ENCODE results near the gene EIF4A2.

EIF4A2 gene

GRCh38 chr3:186760897-186761447, 22.4 kb upstream of the EIF4A2 start:
- Histone ChIP-seq H3K4me3 (ENCODE audit: low read length, poor library complexity, severe bottlenecking) (no peak overlapping the region), H3F3A (ENCODE audit: low read depth) (no peaks in the 10 kb centered on the region), H3K9me2 (replicated peaks; ENCODE audit: low read depth, low read length) (no peaks in the 10 kb centered on the region), H3K9me3 (ENCODE audit: insufficient read depth, low read depth, low read length) (no peaks in the 10 kb centered on the region), H3K4me2 (ENCODE audit: low read depth, low read length, poor library complexity, severe bottlenecking) (no peak overlapping the region), H3K4me1 (ENCODE audit: insufficient read depth, low read length, poor library complexity, severe bottlenecking) (no peaks in the 10 kb centered on the region), H2AFZ (ENCODE audit: low read length) (no peak overlapping the region), H3K27me3 (ENCODE audit: insufficient read depth, low read length, poor library complexity, severe bottlenecking) (no peaks in the 10 kb centered on the region), H3K36me3 (ENCODE audit: insufficient read depth, low read length) (no peaks in the 10 kb centered on the region), H3K9ac (ENCODE audit: low read depth, low read length, poor library complexity, severe bottlenecking) (no peak overlapping the region), H4K20me1 (ENCODE audit: insufficient read depth, low read length, poor library complexity, severe bottlenecking) (no peaks in the 10 kb centered on the region), H3K79me2 (ENCODE audit: insufficient read depth, low read length) (no peaks in the 10 kb centered on the region)
- TF ChIP-seq, protein P1, sequence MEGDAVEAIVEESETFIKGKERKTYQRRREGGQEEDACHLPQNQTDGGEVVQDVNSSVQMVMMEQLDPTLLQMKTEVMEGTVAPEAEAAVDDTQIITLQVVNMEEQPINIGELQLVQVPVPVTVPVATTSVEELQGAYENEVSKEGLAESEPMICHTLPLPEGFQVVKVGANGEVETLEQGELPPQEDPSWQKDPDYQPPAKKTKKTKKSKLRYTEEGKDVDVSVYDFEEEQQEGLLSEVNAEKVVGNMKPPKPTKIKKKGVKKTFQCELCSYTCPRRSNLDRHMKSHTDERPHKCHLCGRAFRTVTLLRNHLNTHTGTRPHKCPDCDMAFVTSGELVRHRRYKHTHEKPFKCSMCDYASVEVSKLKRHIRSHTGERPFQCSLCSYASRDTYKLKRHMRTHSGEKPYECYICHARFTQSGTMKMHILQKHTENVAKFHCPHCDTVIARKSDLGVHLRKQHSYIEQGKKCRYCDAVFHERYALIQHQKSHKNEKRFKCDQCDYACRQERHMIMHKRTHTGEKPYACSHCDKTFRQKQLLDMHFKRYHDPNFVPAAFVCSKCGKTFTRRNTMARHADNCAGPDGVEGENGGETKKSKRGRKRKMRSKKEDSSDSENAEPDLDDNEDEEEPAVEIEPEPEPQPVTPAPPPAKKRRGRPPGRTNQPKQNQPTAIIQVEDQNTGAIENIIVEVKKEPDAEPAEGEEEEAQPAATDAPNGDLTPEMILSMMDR (conservative IDR thresholded peaks at IDR 0.05; ENCODE audit: low read length) = no peak
- TF ChIP-seq EZH2phosphoT487 (IDR thresholded peaks at IDR 0.05; ENCODE audit: borderline replicate concordance) = no peak

DNA sequence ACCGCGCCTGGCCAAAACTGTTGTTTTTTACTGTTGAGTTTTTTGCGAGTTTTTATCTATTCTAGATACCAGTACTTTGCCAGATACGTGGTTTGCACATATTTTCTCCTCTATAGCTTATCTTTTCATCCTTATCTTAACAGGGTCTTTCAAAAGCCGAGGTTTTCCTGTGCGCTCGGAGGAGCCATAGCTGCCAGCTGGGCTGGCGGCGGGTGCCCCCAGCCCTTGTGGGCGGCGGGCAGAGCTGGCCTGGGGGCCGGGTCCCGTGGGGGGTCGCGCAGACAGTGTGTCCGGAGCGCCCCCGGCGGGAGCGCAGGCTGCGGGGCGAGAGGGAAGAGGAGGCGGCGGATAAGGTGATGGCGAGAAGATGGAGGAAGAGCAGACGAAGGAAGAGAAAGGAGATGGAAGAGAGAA, 11.1 kb upstream of the EIF4A2 start:
- peak overlapping the region; percentile 94 for H3K4me2 ChIP-seq (ENCODE audit: low read depth, low read length, poor library complexity, severe bottlenecking)
- H3K9ac ChIP-seq (ENCODE audit: low read depth, low read length, poor library complexity, severe bottlenecking) = peak overlapping the region; percentile 78
- peaks cover 20% of the 10 kb centered on the region for H3K4me1 ChIP-seq (ENCODE audit: insufficient read depth, low read length, poor library complexity, severe bottlenecking)
- H3K4me3 ChIP-seq (ENCODE audit: low read length, poor library complexity, severe bottlenecking) = peak overlapping the region; percentile 87
- peak overlapping the region; percentile 95 for H2AFZ ChIP-seq (ENCODE audit: low read length)
- no peaks in the 10 kb centered on the region for H3K79me2 ChIP-seq (ENCODE audit: insufficient read depth, low read length)
- no peaks in the 10 kb centered on the region for H3K36me3 ChIP-seq (ENCODE audit: insufficient read depth, low read length)
- no peaks in the 10 kb centered on the region for H3F3A ChIP-seq (ENCODE audit: low read depth)
- no peaks in the 10 kb centered on the region for H3K9me3 ChIP-seq (ENCODE audit: insufficient read depth, low read depth, low read length)
- H3K9me2 ChIP-seq (replicated peaks; ENCODE audit: low read depth, low read length) = no peaks in the 10 kb centered on the region
- H4K20me1 ChIP-seq (ENCODE audit: insufficient read depth, low read length, poor library complexity, severe bottlenecking) = no peaks in the 10 kb centered on the region
- no peaks in the 10 kb centered on the region for H3K27me3 ChIP-seq (ENCODE audit: insufficient read depth, low read length, poor library complexity, severe bottlenecking)
- no peak for TF ChIP-seq EZH2phosphoT487 (IDR thresholded peaks at IDR 0.05; ENCODE audit: borderline replicate concordance)
- TF ChIP-seq, protein P1 (conservative IDR thresholded peaks at IDR 0.05; ENCODE audit: low read length) = no peak

DNA sequence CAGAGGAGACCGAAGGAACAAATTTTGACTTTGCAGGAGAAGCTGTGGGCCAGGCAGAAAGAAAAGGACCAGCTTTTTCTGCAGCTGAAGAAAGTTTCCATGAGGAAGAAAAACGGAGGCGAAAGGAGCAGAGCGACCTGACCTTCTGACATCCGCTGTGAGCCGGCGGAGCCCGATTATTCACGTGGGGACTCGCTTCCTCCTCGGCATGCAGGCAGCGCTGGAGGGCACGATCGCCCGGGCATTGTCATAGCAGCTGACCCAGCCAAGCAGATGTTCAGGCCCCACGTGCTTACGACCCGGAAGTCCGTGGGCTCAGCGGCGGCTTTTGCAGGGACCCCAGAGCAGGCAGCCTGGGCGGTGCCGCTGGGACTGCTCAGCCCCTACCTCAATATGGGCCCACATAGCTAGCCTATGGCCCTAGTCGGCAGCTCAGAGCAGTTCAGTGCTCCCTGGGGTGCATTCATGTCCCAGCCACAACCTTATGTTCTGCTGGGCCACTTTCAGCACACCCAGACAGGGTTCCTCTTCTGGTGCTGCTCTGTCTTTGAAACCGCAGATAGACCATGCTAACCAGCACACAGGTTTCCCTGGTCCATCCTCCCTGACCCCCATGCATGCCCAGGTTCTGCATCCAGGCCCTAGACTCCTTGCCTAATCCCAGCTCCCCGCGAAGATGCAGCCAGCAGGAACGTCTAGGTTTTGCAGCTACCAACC, 10.5 kb upstream of the EIF4A2 start:
- TF ChIP-seq EZH2phosphoT487 (IDR thresholded peaks at IDR 0.05; ENCODE audit: borderline replicate concordance) = no peak
- TF ChIP-seq, protein P1 (conservative IDR thresholded peaks at IDR 0.05; ENCODE audit: low read length) = no peak
- Histone ChIP-seq H3K27me3 (ENCODE audit: insufficient read depth, low read length, poor library complexity, severe bottlenecking) (no peaks in the 10 kb centered on the region), H3K4me1 (ENCODE audit: insufficient read depth, low read length, poor library complexity, severe bottlenecking) (peaks cover 20% of the 10 kb centered on the region), H3K9me3 (ENCODE audit: insufficient read depth, low read depth, low read length) (no peaks in the 10 kb centered on the region), H3K79me2 (ENCODE audit: insufficient read depth, low read length) (no peaks in the 10 kb centered on the region), H3F3A (ENCODE audit: low read depth) (no peaks in the 10 kb centered on the region), H3K9me2 (replicated peaks; ENCODE audit: low read depth, low read length) (no peaks in the 10 kb centered on the region), H3K9ac (ENCODE audit: low read depth, low read length, poor library complexity, severe bottlenecking) (peak overlapping the region; percentile 78), H4K20me1 (ENCODE audit: insufficient read depth, low read length, poor library complexity, severe bottlenecking) (no peaks in the 10 kb centered on the region), H3K4me3 (ENCODE audit: low read length, poor library complexity, severe bottlenecking) (peak overlapping the region; percentile 87), H3K36me3 (ENCODE audit: insufficient read depth, low read length) (no peaks in the 10 kb centered on the region), H3K4me2 (ENCODE audit: low read depth, low read length, poor library complexity, severe bottlenecking) (peak overlapping the region; percentile 94), H2AFZ (ENCODE audit: low read length) (peak overlapping the region; percentile 95)
